IgD-negative memory B cell (primary cell): ENCODE measurements around the gene ZNF148. TPM values are rescaled to one million over a fixed set of nuclear protein-coding genes. Genes with fewer than 3 reads are reported as not detected.

Experiments used
- H3K27ac Mint-ChIP-seq, 3 donors: one replicate each; pipeline ENCODE4 v1.8.0; 2020 to 2022; ENCODE audit warnings: mild to moderate bottlenecking in 3 of 3, mixed read lengths in 3 of 3, moderate library complexity in 1 of 3
- H3K27me3 Mint-ChIP-seq: one replicate; pipeline ENCODE4 v1.8.0; 2021; ENCODE audit warnings: mixed read lengths
- H3K36me3 Mint-ChIP-seq: one replicate; pipeline ENCODE4 v1.8.0; 2020; ENCODE audit warnings: mild to moderate bottlenecking, mixed read lengths
- H3K4me1 Mint-ChIP-seq, 3 donors: one replicate each; pipeline ENCODE4 v1.8.0; 2020 to 2022; ENCODE audit warnings: mixed read lengths in 3 of 3, mild to moderate bottlenecking in 1 of 3
- H3K4me3 Mint-ChIP-seq, 4 donors: one replicate each; pipeline ENCODE4 v1.8.0; 2020 to 2022; ENCODE audit warnings: mild to moderate bottlenecking in 4 of 4, mixed read lengths in 4 of 4, moderate library complexity in 3 of 4
- H3K9me3 Mint-ChIP-seq, 3 donors: one replicate each; pipeline ENCODE4 v1.8.0; 2020 to 2021; ENCODE audit warnings: mixed read lengths in 3 of 3, mild to moderate bottlenecking in 1 of 3
- polyA plus RNA-seq: library from polyadenylated mRNA; unstranded; fragments of 300-500 nt; fragmentation: Illumina TruSeq; gene quantifications from one replicate; pipeline ENCODE4 v1.2.3, GENCODE V29; 2021

Gene ZNF148
- polyA plus RNA-seq, 1 donor from 2014 or later: 54.5 TPM

DNA sequence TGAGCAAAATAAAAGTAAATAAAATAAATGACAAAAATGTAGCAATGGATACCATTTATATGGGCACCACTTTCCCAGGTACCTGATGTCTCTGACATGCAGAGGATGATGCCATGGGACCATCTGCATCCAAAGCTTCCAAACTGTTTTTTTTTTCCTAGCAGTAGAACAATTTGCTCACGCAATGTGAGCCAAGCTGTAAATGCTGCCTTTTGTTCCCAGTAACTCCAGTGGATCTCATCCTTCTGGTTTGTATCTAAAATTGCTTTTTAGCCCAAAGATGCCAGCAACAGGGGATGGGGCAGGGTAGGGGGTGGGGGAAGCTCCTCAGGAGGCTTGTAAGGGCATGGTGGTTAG lies 195.3 kb downstream of the ZNF148 start:
- H3K4me1 Mint-ChIP-seq: peaks cover 0 to 3% (median 0%) of the 10 kb centered on the region in 3 donors
- no peaks in the 10 kb centered on the region for H3K27me3 Mint-ChIP-seq
- H3K4me3 Mint-ChIP-seq: no peak overlapping the region
- H3K27ac Mint-ChIP-seq: no peak overlapping the region
- H3K36me3 Mint-ChIP-seq: no peaks in the 10 kb centered on the region
- no peaks in the 10 kb centered on the region for H3K9me3 Mint-ChIP-seq

DNA sequence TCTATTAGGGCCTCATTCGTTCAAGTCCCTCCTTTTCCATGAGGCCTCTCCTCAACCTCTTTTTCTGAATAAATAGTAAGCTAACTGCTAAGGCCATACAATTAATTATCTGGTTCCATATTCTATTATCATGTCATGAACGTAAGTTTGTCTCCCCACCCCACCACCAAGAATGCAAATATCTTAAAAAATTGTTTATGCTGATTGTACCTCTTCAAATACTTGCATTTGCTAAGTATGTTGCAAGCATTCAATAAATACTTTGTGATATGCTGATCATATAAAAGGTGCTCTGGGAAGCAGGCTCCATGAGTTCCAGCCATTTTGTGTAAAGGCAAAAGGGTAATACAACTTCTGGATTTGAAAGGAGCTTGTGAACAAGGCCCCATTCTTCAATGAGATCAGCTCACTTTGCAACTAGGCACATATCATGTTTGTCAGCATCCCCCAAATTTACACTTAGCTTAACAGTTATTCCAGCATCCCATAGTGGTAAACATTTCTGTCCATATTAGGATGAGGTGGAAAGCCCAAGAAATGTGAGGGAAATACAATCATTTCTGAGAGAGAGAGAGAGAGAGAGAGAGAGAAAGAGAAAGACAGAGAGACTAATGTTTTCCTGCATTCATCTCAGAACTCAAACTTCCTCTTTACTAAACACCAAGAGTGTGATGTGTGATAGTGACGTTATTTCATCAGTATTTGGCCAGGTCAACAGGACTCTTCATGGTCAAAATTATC lies 195.8 kb downstream of the ZNF148 start:
- no peaks in the 10 kb centered on the region for H3K36me3 Mint-ChIP-seq
- H3K9me3 Mint-ChIP-seq: peaks cover 0 to 4% (median 0%) of the 10 kb centered on the region in 3 donors
- no peak overlapping the region for H3K4me3 Mint-ChIP-seq
- no peak overlapping the region for H3K27ac Mint-ChIP-seq
- H3K4me1 Mint-ChIP-seq: peaks cover 0 to 3% (median 0%) of the 10 kb centered on the region in 3 donors
- H3K27me3 Mint-ChIP-seq: no peaks in the 10 kb centered on the region

DNA sequence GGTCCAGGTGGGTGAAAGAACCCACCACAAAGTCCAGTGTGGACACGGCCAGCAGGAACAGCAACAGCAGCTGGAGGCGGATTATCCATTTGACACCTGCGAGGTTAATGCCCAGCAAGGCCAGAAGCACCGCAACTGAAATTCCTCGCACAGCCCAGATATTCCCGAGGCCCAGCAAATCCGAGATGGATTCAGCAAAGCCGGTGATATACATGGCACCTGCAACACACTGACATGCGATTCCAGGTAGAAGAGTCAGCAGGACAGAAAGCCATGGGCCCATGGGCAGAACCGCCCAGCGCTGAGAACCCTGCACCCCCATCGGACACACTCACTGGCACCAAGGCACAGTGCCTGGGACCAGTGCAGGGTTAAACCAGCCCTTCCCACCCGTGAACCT lies 197.4 kb downstream of the ZNF148 start:
- Mint-ChIP-seq H3K4me3 (no peak overlapping the region), H3K27ac (no peak overlapping the region), H3K9me3 (peaks cover 6 to 9% (median 7%) of the 10 kb centered on the region in 3 donors), H3K4me1 (peaks cover 0 to 3% (median 0%) of the 10 kb centered on the region in 3 donors), H3K27me3 (peaks cover 1% of the 10 kb centered on the region), H3K36me3 (peaks cover 2% of the 10 kb centered on the region)

Other genes with a start within 250 kb of the ZNF148 start
- not detected for gene SLC12A8, start 162.6 kb downstream of the ZNF148 start, polyA plus RNA-seq
- 22.2 TPM for gene SNX4, start 144.9 kb upstream of the ZNF148 start, polyA plus RNA-seq
- gene OSBPL11, start 220.2 kb upstream of the ZNF148 start, polyA plus RNA-seq: 15.3 TPM